Measurements from ENCODE around the gene VIL1.

The VIL1 gene

DNA sequence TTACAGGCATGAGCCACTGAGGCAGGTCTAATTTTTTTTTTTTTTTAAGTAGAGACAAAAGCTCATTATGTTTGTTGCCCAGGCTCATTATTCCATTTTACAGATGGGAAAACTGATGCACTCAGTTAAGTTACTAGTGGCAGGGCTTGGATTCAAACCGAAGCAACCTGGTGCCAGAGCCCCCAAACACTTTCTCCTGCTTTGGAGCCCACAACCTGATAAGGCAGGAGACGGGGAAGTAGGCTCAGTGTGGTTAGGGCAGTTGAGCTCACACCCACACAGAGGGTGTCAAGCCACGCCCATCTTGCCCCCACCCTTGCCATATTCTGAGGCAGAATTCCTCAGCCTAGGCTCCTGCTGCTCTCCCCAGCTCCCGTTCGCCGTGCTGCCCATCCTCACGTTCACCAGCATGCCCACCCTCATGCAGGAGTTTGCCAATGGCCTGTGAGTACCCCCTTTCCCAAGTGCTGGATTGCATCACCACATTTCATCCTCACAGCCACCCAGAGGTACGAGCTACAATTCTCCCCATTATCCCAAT lies 25.1 kb upstream of the VIL1 start:
- TF ChIP-seq YY1 (IDR thresholded peaks at IDR 0.05; ENCODE audit: low read depth), result no peak

DNA sequence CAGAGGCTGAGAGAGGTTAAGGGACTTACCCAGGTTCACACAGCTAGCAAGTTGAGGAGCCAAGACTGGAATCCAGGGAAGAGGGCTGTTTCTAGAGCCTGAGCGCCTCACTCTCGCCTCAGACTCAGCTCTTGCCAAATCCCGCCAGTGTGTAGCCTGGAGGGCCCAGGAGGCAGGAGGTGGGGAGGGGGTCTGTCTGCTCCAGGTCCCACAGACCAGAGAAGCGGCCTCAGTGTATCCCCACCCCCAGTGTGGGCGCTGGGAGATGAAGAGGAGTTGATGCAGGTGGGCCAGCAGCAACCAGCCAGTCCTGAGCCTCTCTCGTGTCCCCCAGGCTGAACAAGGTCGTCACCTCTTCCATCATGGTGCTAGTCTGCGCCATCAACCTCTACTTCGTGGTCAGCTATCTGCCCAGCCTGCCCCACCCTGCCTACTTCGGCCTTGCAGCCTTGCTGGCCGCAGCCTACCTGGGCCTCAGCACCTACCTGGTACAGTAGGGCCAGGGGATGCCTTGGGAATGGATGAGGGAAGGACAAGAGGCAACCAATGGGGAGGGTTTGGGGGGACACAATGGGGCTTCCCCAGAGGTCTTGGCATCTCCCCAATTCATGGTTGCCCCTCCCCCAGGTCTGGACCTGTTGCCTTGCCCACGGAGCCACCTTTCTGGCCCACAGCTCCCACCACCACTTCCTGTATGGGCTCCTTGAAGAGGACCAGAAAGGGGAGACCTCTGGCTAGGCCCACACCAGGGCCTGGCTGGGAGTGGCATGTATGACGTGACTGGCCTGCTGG lies 24.4 kb upstream of the VIL1 start:
- TF ChIP-seq TEAD4 (IDR thresholded peaks at IDR 0.05) (no peak), RAD21 (IDR thresholded peaks at IDR 0.05; ENCODE audit: low read depth) (no peak), CREB1 (IDR thresholded peaks at IDR 0.05; ENCODE audit: low read depth) (no peak), TAF1 (IDR thresholded peaks at IDR 0.05; ENCODE audit: low read depth) (no peak), CEBPB (IDR thresholded peaks at IDR 0.05) (no peak)
- TF ChIP-seq, protein P1, sequence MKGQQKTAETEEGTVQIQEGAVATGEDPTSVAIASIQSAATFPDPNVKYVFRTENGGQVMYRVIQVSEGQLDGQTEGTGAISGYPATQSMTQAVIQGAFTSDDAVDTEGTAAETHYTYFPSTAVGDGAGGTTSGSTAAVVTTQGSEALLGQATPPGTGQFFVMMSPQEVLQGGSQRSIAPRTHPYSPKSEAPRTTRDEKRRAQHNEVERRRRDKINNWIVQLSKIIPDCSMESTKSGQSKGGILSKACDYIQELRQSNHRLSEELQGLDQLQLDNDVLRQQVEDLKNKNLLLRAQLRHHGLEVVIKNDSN (IDR thresholded peaks at IDR 0.05), result no peak

DNA sequence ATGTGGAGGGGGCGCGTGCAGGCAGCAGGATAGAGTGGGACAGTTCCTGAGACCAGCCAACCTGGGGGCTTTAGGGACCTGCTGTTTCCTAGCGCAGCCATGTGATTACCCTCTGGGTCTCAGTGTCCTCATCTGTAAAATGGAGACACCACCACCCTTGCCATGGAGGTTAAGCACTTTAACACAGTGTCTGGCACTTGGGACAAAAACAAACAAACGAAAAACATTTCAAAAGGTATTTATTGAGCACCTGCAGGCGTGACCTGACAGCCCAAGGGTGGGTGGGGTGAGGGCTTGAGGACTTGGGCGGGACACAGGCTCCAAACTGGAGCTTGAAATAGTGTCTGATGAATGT lies 23.9 kb upstream of the VIL1 start:
- TF ChIP-seq EGR1 (IDR thresholded peaks at IDR 0.05) (no peak), CREB1 (IDR thresholded peaks at IDR 0.05; ENCODE audit: low read depth) (no peak), TAF1 (IDR thresholded peaks at IDR 0.05; ENCODE audit: low read depth) (no peak), FOXM1 (IDR thresholded peaks at IDR 0.05; ENCODE audit: borderline replicate concordance, low read depth) (no peak), CEBPB (IDR thresholded peaks at IDR 0.05) (no peak), YY1 (IDR thresholded peaks at IDR 0.05; ENCODE audit: low read depth) (no peak), NFIC (IDR thresholded peaks at IDR 0.05) (no peak), TEAD4 (IDR thresholded peaks at IDR 0.05) (no peak), RAD21 (IDR thresholded peaks at IDR 0.05; ENCODE audit: low read depth) (no peak), ZBTB7A (IDR thresholded peaks at IDR 0.05; ENCODE audit: low read depth) (no peak), EP300 (IDR thresholded peaks at IDR 0.05; ENCODE audit: borderline replicate concordance) (no peak), TCF12 (IDR thresholded peaks at IDR 0.05; ENCODE audit: low read depth) (no peak)
- TF ChIP-seq, protein P2, sequence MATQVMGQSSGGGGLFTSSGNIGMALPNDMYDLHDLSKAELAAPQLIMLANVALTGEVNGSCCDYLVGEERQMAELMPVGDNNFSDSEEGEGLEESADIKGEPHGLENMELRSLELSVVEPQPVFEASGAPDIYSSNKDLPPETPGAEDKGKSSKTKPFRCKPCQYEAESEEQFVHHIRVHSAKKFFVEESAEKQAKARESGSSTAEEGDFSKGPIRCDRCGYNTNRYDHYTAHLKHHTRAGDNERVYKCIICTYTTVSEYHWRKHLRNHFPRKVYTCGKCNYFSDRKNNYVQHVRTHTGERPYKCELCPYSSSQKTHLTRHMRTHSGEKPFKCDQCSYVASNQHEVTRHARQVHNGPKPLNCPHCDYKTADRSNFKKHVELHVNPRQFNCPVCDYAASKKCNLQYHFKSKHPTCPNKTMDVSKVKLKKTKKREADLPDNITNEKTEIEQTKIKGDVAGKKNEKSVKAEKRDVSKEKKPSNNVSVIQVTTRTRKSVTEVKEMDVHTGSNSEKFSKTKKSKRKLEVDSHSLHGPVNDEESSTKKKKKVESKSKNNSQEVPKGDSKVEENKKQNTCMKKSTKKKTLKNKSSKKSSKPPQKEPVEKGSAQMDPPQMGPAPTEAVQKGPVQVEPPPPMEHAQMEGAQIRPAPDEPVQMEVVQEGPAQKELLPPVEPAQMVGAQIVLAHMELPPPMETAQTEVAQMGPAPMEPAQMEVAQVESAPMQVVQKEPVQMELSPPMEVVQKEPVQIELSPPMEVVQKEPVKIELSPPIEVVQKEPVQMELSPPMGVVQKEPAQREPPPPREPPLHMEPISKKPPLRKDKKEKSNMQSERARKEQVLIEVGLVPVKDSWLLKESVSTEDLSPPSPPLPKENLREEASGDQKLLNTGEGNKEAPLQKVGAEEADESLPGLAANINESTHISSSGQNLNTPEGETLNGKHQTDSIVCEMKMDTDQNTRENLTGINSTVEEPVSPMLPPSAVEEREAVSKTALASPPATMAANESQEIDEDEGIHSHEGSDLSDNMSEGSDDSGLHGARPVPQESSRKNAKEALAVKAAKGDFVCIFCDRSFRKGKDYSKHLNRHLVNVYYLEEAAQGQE (IDR thresholded peaks at IDR 0.05; ENCODE audit: low read depth), result no peak
- TF ChIP-seq, protein P3, sequence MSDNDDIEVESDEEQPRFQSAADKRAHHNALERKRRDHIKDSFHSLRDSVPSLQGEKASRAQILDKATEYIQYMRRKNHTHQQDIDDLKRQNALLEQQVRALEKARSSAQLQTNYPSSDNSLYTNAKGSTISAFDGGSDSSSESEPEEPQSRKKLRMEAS (IDR thresholded peaks at IDR 0.05), result no peak
- TF ChIP-seq, protein P1 (IDR thresholded peaks at IDR 0.05), result no peak

DNA sequence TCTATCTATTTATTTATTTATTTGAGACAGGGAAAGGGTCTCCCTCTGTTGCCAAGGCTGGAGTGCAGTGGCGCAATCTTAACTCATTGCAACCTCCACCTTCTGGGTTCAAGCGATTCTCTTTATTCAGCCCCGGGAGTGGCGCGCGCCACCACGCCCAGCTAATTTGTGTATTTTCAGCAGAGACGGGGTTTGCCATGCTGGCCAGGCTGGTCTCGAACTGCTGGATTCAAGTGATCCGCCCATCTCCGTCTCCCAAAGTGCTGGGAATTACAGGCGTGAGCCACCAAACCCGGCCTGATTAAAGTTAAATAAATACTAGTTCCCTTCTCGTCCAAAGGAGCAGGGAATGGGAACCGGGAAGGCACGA lies 23.5 kb upstream of the VIL1 start:
- TF ChIP-seq EGR1 (IDR thresholded peaks at IDR 0.05) (no peak), ZBTB7A (IDR thresholded peaks at IDR 0.05; ENCODE audit: low read depth) (no peak), TCF12 (IDR thresholded peaks at IDR 0.05; ENCODE audit: low read depth) (no peak), EP300 (IDR thresholded peaks at IDR 0.05; ENCODE audit: borderline replicate concordance) (no peak), NFIC (IDR thresholded peaks at IDR 0.05) (no peak), RAD21 (IDR thresholded peaks at IDR 0.05; ENCODE audit: low read depth) (no peak), TAF1 (IDR thresholded peaks at IDR 0.05; ENCODE audit: low read depth) (no peak), FOXM1 (IDR thresholded peaks at IDR 0.05; ENCODE audit: borderline replicate concordance, low read depth) (no peak), TEAD4 (IDR thresholded peaks at IDR 0.05) (no peak), CEBPB (IDR thresholded peaks at IDR 0.05) (no peak), CREB1 (IDR thresholded peaks at IDR 0.05; ENCODE audit: low read depth) (no peak)
- TF ChIP-seq, protein P1 (IDR thresholded peaks at IDR 0.05), result no peak
- TF ChIP-seq, protein P2 (IDR thresholded peaks at IDR 0.05; ENCODE audit: low read depth), result no peak
- TF ChIP-seq, protein P3 (IDR thresholded peaks at IDR 0.05), result no peak

DNA sequence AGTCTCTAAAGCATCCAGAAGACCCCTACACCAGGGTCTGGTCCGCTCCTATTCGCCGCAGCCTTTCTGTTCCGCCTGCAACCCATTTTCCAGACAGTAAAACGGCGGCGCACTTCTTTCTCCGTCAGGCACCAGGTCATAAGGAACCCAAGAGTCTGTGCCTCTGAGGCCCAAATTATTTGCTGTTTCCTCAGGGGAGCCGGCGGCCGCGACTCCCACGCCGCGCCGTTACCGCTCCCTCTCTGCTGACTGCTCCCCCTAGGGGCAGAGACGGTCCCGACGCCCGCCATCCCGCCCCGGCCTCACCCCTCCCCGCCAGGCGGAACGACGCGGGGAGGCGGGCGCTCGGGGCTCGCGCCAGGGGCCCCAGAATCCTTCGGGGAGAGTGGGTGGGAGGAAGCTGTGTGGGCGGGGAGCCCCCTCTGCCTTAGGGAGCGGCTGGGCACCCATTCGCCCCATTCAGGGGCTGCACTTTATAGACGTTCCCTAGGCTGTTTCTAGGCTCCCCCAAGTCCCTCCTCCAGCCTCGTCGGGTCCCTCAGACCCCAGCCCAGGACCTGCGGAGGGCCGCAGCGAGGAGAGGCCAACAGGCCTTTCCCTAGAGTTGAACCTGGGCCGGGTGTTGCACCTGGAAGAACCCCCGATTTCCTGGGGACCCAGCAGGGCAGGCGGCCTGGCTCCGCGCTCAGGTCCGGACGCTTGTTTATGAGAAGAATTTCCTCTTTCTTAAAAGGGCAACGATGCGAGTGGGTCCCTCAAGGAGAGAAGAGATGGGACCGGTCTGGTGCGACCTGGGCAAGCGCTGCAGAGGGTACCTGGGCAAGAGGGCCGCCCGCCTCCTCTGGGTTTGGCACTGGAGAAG lies 22.9 kb upstream of the VIL1 start:
- TF ChIP-seq TAF1 (IDR thresholded peaks at IDR 0.05; ENCODE audit: low read depth) (peak; percentile 45), EGR1 (IDR thresholded peaks at IDR 0.05) (peak; percentile 98), NFIC (IDR thresholded peaks at IDR 0.05) (peak; percentile 43), TEAD4 (IDR thresholded peaks at IDR 0.05) (peak; percentile 29; the same call in 1 of the 2 replicates), TCF12 (IDR thresholded peaks at IDR 0.05; ENCODE audit: low read depth) (peak; percentile 78), YY1 (IDR thresholded peaks at IDR 0.05; ENCODE audit: low read depth) (peak; percentile 81), FOXM1 (IDR thresholded peaks at IDR 0.05; ENCODE audit: borderline replicate concordance, low read depth) (peak; percentile 55; the same call in 1 of the 2 replicates), ZBTB7A (IDR thresholded peaks at IDR 0.05; ENCODE audit: low read depth) (peak; percentile 94), CREB1 (IDR thresholded peaks at IDR 0.05; ENCODE audit: low read depth) (no peak), RAD21 (IDR thresholded peaks at IDR 0.05; ENCODE audit: low read depth) (peak; percentile 66), EP300 (IDR thresholded peaks at IDR 0.05; ENCODE audit: borderline replicate concordance) (peak; percentile 20; the same call in 1 of the 2 replicates), CEBPB (IDR thresholded peaks at IDR 0.05) (no peak)
- TF ChIP-seq, protein P1 (IDR thresholded peaks at IDR 0.05), result peak; percentile 60
- TF ChIP-seq, protein P2 (IDR thresholded peaks at IDR 0.05; ENCODE audit: low read depth), result no peak
- TF ChIP-seq, protein P3 (IDR thresholded peaks at IDR 0.05), result peak; percentile 89

Data from Ishikawa (cell line).